HEK293T (cell line): ENCODE measurements around the gene ZNF544.

Source experiments
- BHLHE40 ChIP-seq: fragments of 450-650 bp; IDR thresholded peaks from 2 replicates; pipeline ENCODE4 v1.6.1; 2016; ENCODE audit warnings: mild to moderate bottlenecking, moderate library complexity, borderline replicate concordance
- HDGF ChIP-seq: fragments of 450-650 bp; IDR thresholded peaks from 2 replicates; pipeline ENCODE4 v1.6.1; 2017; ENCODE audit warnings: antibody characterized with exemption, borderline replicate concordance
- L3MBTL2 ChIP-seq: fragments of 450-650 bp; conservative IDR thresholded peaks from 2 replicates; pipeline ENCODE4 v1.6.1; 2016; ENCODE audit warnings: mild to moderate bottlenecking
- NFRKB ChIP-seq: fragments of 450-650 bp; IDR thresholded peaks from 2 replicates; pipeline ENCODE4 v1.6.1; 2016; ENCODE audit warnings: mild to moderate bottlenecking, moderate library complexity
- SUZ12 ChIP-seq: fragments of 450-650 bp; IDR thresholded peaks from 2 replicates; pipeline ENCODE4 v1.6.1; 2016; ENCODE audit warnings: mild to moderate bottlenecking

DNA sequence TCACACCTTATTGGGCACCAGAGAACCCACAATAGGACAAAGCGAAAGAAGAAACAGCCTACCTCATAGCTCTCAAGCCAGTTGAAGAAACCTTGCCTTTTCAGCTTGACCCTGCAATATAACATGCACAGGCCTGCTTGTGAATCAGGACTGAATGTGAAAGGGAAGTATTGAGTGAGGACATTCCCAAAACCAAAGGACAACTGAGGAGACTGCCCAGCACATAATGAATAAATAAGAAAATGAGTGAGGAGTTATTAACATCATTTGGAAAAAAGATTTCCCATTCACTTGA, 15.7 kb upstream of the ZNF544 start:
- no peak for TF ChIP-seq NFRKB
- TF ChIP-seq HDGF: no peak
- TF ChIP-seq BHLHE40: no peak
- no peak for TF ChIP-seq SUZ12
- no peak for TF ChIP-seq L3MBTL2
